Placental pericyte (primary cell): ENCODE results near the gene GLYR1. TPM values are rescaled to one million over a fixed set of nuclear protein-coding genes. Genes with fewer than 3 reads are reported as not detected.

Experiments used
- small RNA-seq: library from RNA; depleted of rRNA; stranded (forward); fragments of <200 nt; gene quantifications from one replicate; pipeline ENCODE3, GENCODE V24; 2012; ENCODE audit warnings: low replicate concordance
- total RNA-seq: library from RNA; depleted of rRNA; stranded (reverse); fragments of >200 nt; gene quantifications from 2 replicates; pipeline ENCODE4 v1.2.3, GENCODE V29; 2012

GLYR1 gene
- 40.5 and 57.8 TPM in 2 replicates for total RNA-seq

DNA sequence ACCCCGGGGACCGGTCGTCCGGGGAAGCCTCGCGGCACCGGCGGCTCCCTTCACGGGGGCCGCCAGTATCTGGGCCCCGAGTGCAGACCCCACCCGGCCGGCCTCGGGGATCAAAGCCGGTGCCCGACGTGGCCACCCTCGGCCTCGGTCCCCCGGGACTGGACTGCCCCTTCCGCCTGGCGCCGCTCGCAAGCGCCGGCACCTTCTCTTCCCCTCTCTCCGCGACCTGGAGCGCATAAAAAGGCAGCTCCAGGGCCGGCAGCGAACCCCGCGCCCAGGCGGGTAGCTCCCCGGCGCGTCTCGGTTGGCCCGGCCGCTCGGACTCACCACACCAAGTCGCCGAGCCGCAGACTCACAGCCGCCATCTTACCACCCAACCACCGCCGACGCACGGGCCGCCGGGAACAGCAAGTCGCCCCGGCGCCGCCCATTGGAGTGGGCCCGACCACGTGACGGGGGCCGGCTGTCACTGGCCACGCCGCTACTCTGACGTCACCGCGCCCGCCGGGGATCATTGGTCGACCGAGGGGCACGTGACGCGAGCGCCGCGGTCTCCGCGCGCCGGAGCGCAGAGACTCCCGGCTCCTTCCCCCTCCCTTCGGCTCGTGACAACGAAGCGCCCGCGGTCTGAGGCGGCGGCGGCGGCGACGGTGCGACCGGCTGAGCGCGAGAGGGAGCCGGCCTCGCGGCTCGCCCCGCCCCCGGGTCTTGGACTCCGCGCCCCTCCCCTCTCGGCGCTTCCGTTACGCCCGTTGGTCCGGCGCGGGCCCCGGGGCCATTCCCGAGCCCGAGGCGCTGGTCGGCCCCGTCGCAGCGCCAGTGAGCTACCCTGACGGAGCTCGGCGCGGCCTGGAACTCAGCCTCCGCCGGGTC is at the start of gene GLYR1, which contains the start of gene UBN1:
Gene GLYR1, minus strand, starts transcription at position 388 of the 873 bp plus-strand sequence. Its CDS starts 23 bp downstream, at position 365.
Gene UBN1, plus strand, starts transcription at position 581 of the 873 bp plus-strand sequence. CDS start 5,437 bp downstream, outside the sequence.

DNA sequence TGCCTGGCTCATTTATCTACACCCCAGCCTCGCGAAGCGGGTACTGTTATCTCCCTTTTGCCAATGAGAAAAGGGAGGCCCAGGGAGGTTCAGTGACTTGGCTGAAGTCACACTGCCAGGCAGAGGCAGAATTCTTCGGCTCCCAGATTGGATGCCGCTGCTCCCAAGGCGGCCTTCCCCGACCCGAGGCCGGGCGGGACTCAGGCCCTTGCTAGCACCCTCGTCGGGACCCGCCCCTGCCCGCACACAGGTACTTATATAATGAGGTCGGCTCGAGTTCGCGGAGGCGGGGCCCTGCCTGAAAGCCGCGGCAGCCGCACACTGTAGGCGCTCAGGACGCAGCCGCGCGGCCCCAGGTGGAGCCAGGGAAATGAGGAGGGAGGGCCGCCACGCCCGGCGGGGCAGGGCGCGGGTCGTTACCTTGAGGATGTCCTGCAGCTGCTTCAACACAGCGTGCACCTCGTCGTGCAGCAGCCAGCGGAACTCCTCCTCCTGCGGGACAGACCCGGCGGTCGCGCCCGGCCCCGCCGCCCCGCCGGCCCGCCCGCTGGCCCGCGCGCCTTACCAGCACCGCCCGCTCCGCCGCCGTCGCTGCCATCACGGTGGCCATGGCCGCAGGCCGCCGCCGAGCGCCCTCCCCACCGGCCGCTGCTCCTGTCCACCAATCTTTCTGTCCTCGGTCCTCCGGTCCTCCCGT is 45.0 kb downstream of the GLYR1 start, which contains the start of gene ROGDI:
Gene ROGDI, minus strand, starts transcription at position 672 of the 697 bp plus-strand sequence. Its CDS starts 62 bp downstream, at position 610.

GRCh38 chr16:4795181-4795827 is 51.8 kb downstream of the GLYR1 start, which contains the start of gene SMIM22:
SMIM22 (plus strand) TSS chr16:4795369; CDS start chr16:4795735, 366 bp downstream.

GRCh38 chr16:4787627-4788482 is 59.2 kb downstream of the GLYR1 start, which contains the start of gene SEPTIN12:
SEPTIN12 (minus strand) TSS chr16:4788345; CDS start chr16:4787645, 700 bp downstream.

DNA sequence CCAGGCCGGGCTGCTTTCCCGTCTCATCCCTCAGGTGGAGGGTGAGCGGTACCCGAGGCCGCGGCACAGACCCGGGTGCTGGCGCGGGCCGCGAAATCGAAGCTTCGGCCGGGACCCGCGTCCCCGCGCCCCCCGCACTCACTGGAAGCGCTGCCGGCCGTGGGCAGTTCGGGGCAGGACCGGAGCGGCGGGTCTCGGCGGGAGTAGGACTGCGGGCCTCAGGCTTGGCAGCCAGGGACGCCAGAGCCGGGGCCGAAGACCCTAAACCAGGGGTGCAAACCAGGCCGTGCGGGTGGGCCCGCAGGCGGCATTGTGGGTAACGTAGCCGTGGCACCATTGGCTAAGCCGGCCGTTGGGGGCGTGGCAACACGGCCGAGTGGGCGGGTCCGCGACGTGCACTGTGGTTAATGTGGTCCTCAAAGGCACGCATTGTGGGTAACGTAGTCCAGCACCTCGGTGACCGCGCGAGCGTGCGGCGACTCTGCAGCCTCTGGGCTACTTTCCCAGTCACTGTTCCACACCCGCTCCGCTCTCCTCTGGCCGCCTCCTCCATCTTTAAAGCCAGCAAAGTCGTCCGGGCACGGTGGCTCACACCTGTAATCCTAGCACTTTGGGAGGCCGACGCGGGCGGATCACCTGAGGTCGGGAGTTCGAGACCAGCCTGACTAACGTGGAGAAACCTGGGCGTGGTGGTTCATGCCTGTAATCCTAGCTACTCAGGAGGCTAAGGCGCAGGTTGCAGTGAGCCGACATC is 80.0 kb downstream of the GLYR1 start, which contains the start of gene ZNF500:
Gene ZNF500, minus strand, starts transcription at position 288 of the 754 bp plus-strand sequence. CDS start 1,184 bp downstream, outside the sequence.

Small RNA genes within 50 kb of the gene (small RNA-seq; reads per million reads assigned to genes)
- not detected for gene RF00017

Other genes with a start within 250 kb of the GLYR1 start
- gene UBALD1, start 232.4 kb downstream of the GLYR1 start, total RNA-seq: 11.4 and 12.2 TPM in 2 replicates
- 53.0 and 56.8 TPM in 2 replicates for gene MGRN1, start 222.5 kb downstream of the GLYR1 start, total RNA-seq
- 18.2 and 23.2 TPM in 2 replicates for gene NUDT16L1, start 153.7 kb downstream of the GLYR1 start, total RNA-seq
- gene ANKS3, start 113.0 kb downstream of the GLYR1 start, total RNA-seq: 26.7 and 31.4 TPM in 2 replicates
- gene DNAAF8, start 112.8 kb downstream of the GLYR1 start, total RNA-seq: 0.57 and 1.1 TPM in 2 replicates
- gene ZNF500, start 80.1 kb downstream of the GLYR1 start, total RNA-seq: 10.9 and 19.5 TPM in 2 replicates
- gene SEPTIN12, start 58.9 kb downstream of the GLYR1 start, total RNA-seq: not detected in 2 replicates
- not detected in 2 replicates for gene SMIM22, start 51.9 kb downstream of the GLYR1 start, total RNA-seq
- gene ROGDI, start 44.7 kb downstream of the GLYR1 start, total RNA-seq: 15.5 and 28.8 TPM in 2 replicates
- 28.2 and 30.4 TPM in 2 replicates for gene UBN1, start 193 bp upstream of the GLYR1 start, total RNA-seq
- gene PPL, start 89.9 kb upstream of the GLYR1 start, total RNA-seq: 0.72 and 5.3 TPM in 2 replicates
- not detected in 2 replicates for gene SEC14L5, start 111.0 kb upstream of the GLYR1 start, total RNA-seq
- 18.2 and 25.8 TPM in 2 replicates for gene NAGPA, start 186.6 kb upstream of the GLYR1 start, total RNA-seq
- 0.22 TPM in 1 of 2 replicates, not detected in the other for gene C16orf89, start 218.7 kb upstream of the GLYR1 start, total RNA-seq
- 37.6 and 50.5 TPM in 2 replicates for gene ALG1, start 224.6 kb upstream of the GLYR1 start, total RNA-seq